ENCODE data around the gene SLC8A1. TPM values are rescaled to one million over a fixed set of nuclear protein-coding genes. Genes with fewer than 3 reads are reported as not detected.

SLC8A1 gene
- total and polyA plus RNA-seq, 7 experiments from 2014 or later: 0.95 to 22.8 (median 1.5) TPM; not detected in 2

- Mint-ChIP-seq H3K27me3 (peaks cover 0 to 4% (median 0%) of the 10 kb centered on the region in 5 donors), H3K9me3 (peaks cover 0 to 1% (median 0%) of the 10 kb centered on the region in 11 donors), H3K27ac (no peak overlapping the region), H3K4me1 (no peaks in the 10 kb centered on the region), H3K4me3 (no peak overlapping the region), H3K36me3 (no peaks in the 10 kb centered on the region)
- ChIA-PET CTCF (no interaction called here), POLR2A (no interaction called here)
- no peak overlapping the region for H3K4me3 ChIP-seq (ENCODE audit: low read length)
- no peaks in the 10 kb centered on the region for H3K4me1 ChIP-seq (ENCODE audit: control insufficient read depth in 2 of 2, insufficient read depth in 2 of 2, low read length in 2 of 2)
- DNase-seq (no peak), ATAC-seq (no peak)
- H3K27me3 ChIP-seq (ENCODE audit: control insufficient read depth in 2 of 2, insufficient read depth in 2 of 2, low read length in 2 of 2): no peaks in the 10 kb centered on the region
- intact Hi-C loops (cut with micrococcal nuclease): no loop called here
- no peaks in the 10 kb centered on the region for H3K36me3 ChIP-seq (ENCODE audit: control insufficient read depth in 2 of 3, insufficient read depth in 3 of 3, low read length in 3 of 3)
- H3K9me3 ChIP-seq (ENCODE audit: control insufficient read depth in 2 of 3, low read length in 3 of 3): no peaks in the 10 kb centered on the region
- no peak overlapping the region for H3K27ac ChIP-seq (ENCODE audit: low read depth, low read length)
Measured at GRCh38 chr2:40270372-40270771, 181.5 kb downstream of the SLC8A1 start.

- H3K4me3 Mint-ChIP-seq: no peak overlapping the region
- no peaks in the 10 kb centered on the region for H3K36me3 Mint-ChIP-seq
- Histone ChIP-seq H3K27me3 (ENCODE audit: control insufficient read depth in 2 of 2, insufficient read depth in 2 of 2, low read length in 2 of 2) (no peaks in the 10 kb centered on the region), H3K4me1 (ENCODE audit: control insufficient read depth in 2 of 2, insufficient read depth in 2 of 2, low read length in 2 of 2) (no peaks in the 10 kb centered on the region), H3K4me3 (ENCODE audit: low read length) (no peak overlapping the region), H3K9me3 (ENCODE audit: control insufficient read depth in 2 of 3, low read length in 3 of 3) (no peaks in the 10 kb centered on the region), H3K27ac (ENCODE audit: low read depth, low read length) (no peak overlapping the region), H3K36me3 (ENCODE audit: control insufficient read depth in 2 of 3, insufficient read depth in 3 of 3, low read length in 3 of 3) (no peaks in the 10 kb centered on the region)
- no peak for ATAC-seq
- DNase-seq: no peak
- no peaks in the 10 kb centered on the region for H3K4me1 Mint-ChIP-seq
- ChIA-PET CTCF (no interaction called here), POLR2A (no interaction called here)
- peaks cover 0 to 5% (median 0%) of the 10 kb centered on the region in 11 donors for H3K9me3 Mint-ChIP-seq
- H3K27ac Mint-ChIP-seq: no peak overlapping the region
- intact Hi-C loops (cut with micrococcal nuclease): no loop called here
- no peaks in the 10 kb centered on the region for H3K27me3 Mint-ChIP-seq
Measured at GRCh38 chr2:40268566-40268965, 183.3 kb downstream of the SLC8A1 start.

DNA sequence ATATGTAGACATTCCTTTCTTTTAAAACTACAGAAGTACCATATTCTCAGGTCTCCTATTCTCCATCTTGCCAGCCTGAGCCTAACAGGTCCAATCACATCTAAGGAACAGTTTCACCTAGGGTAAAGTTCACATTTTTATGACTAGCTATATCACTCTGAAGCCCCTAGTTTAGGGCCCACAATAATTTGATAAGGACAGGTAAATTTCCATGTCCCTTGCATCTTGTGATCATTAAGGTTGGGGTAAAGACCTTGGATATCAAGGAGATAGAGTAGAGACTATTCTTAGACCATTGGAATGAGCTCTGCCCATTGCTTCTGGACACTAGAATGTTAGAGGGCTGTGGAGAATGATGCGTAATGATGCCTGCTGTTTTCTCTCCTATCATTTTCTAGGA is 185.7 kb downstream of the SLC8A1 start:
- Mint-ChIP-seq H3K4me3 (no peak overlapping the region), H3K9me3 (peaks cover 0 to 7% (median 2%) of the 10 kb centered on the region in 11 donors), H3K27me3 (no peaks in the 10 kb centered on the region), H3K27ac (no peak overlapping the region), H3K36me3 (no peaks in the 10 kb centered on the region), H3K4me1 (no peaks in the 10 kb centered on the region)
- intact Hi-C loops (cut with micrococcal nuclease): no loop called here
- ChIA-PET POLR2A (interaction anchor here (1.2 kb wide), 1 partner anchor 8 kb away, joined by 3 read pairs; no protein-coding TSS in a partner anchor), CTCF (no interaction called here)
- Histone ChIP-seq H3K36me3 (ENCODE audit: control insufficient read depth in 2 of 3, insufficient read depth in 3 of 3, low read length in 3 of 3) (no peaks in the 10 kb centered on the region), H3K4me3 (ENCODE audit: low read length) (no peak overlapping the region), H3K9me3 (ENCODE audit: control insufficient read depth in 2 of 3, low read length in 3 of 3) (no peaks in the 10 kb centered on the region), H3K27ac (ENCODE audit: low read depth, low read length) (no peak overlapping the region), H3K27me3 (ENCODE audit: control insufficient read depth in 2 of 2, insufficient read depth in 2 of 2, low read length in 2 of 2) (no peaks in the 10 kb centered on the region), H3K4me1 (ENCODE audit: control insufficient read depth in 2 of 2, insufficient read depth in 2 of 2, low read length in 2 of 2) (no peaks in the 10 kb centered on the region)
- DNase-seq: no peak
- no peak for ATAC-seq

GRCh38 chr2:40265602-40266001 is 186.3 kb downstream of the SLC8A1 start:
- ChIA-PET POLR2A (interaction anchor here (1.2 kb wide), 1 partner anchor 8 kb away, joined by 3 read pairs; no protein-coding TSS in a partner anchor), CTCF (no interaction called here)
- Histone ChIP-seq H3K27me3 (ENCODE audit: control insufficient read depth in 2 of 2, insufficient read depth in 2 of 2, low read length in 2 of 2) (no peaks in the 10 kb centered on the region), H3K9me3 (ENCODE audit: control insufficient read depth in 2 of 3, low read length in 3 of 3) (no peaks in the 10 kb centered on the region), H3K4me1 (ENCODE audit: control insufficient read depth in 2 of 2, insufficient read depth in 2 of 2, low read length in 2 of 2) (no peaks in the 10 kb centered on the region), H3K4me3 (ENCODE audit: low read length) (no peak overlapping the region), H3K27ac (ENCODE audit: low read depth, low read length) (no peak overlapping the region), H3K36me3 (ENCODE audit: control insufficient read depth in 2 of 3, insufficient read depth in 3 of 3, low read length in 3 of 3) (no peaks in the 10 kb centered on the region)
- Mint-ChIP-seq H3K4me1 (no peaks in the 10 kb centered on the region), H3K4me3 (no peak overlapping the region), H3K36me3 (no peaks in the 10 kb centered on the region), H3K9me3 (peaks cover 0 to 8% (median 2%) of the 10 kb centered on the region in 11 donors), H3K27me3 (no peaks in the 10 kb centered on the region), H3K27ac (no peak overlapping the region)
- intact Hi-C loops (cut with micrococcal nuclease): no loop called here
- DNase-seq (no peak), ATAC-seq (no peak)

DNA sequence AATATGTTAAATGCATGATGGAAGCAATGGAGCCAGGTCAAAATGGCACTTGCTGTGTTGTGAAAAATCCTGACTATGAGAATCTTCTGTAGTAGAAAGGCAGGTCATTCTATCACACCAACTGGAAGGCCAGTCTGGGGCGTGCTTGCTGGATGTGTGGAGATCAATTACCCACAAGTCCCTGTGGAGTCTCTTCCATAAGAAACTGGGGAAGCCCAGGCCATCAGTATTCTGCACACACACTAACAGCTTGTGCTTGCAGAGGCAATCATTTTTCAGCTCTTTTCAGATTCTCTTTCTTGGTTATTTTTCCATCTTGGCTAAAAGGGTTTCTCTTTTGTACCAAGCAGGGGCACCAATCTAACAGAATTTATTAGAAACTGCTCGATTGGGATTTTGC is 190.8 kb downstream of the SLC8A1 start:
- Mint-ChIP-seq H3K27ac (no peak overlapping the region), H3K36me3 (no peaks in the 10 kb centered on the region), H3K4me1 (no peaks in the 10 kb centered on the region), H3K9me3 (peaks cover 0 to 8% (median 2%) of the 10 kb centered on the region in 11 donors), H3K4me3 (no peak overlapping the region), H3K27me3 (no peaks in the 10 kb centered on the region)
- Histone ChIP-seq H3K27me3 (ENCODE audit: control insufficient read depth in 2 of 2, insufficient read depth in 2 of 2, low read length in 2 of 2) (no peaks in the 10 kb centered on the region), H3K9me3 (ENCODE audit: control insufficient read depth in 2 of 3, low read length in 3 of 3) (no peaks in the 10 kb centered on the region), H3K4me3 (ENCODE audit: low read length) (no peak overlapping the region), H3K4me1 (ENCODE audit: control insufficient read depth in 2 of 2, insufficient read depth in 2 of 2, low read length in 2 of 2) (no peaks in the 10 kb centered on the region), H3K36me3 (ENCODE audit: control insufficient read depth in 2 of 3, insufficient read depth in 3 of 3, low read length in 3 of 3) (no peaks in the 10 kb centered on the region), H3K27ac (ENCODE audit: low read depth, low read length) (no peak overlapping the region)
- ChIA-PET CTCF (no interaction called here), POLR2A (no interaction called here)
- ATAC-seq: no peak
- DNase-seq: no peak
- intact Hi-C loops (cut with micrococcal nuclease): no loop called here

- Mint-ChIP-seq H3K4me1 (no peaks in the 10 kb centered on the region), H3K27me3 (no peaks in the 10 kb centered on the region), H3K9me3 (peaks cover 0 to 8% (median 2%) of the 10 kb centered on the region in 11 donors), H3K36me3 (no peaks in the 10 kb centered on the region), H3K4me3 (no peak overlapping the region), H3K27ac (no peak overlapping the region)
- DNase-seq (no peak), ATAC-seq (no peak)
- intact Hi-C loops (cut with micrococcal nuclease): no loop called here
- Histone ChIP-seq H3K4me1 (ENCODE audit: control insufficient read depth in 2 of 2, insufficient read depth in 2 of 2, low read length in 2 of 2) (no peaks in the 10 kb centered on the region), H3K9me3 (ENCODE audit: control insufficient read depth in 2 of 3, low read length in 3 of 3) (no peaks in the 10 kb centered on the region), H3K36me3 (ENCODE audit: control insufficient read depth in 2 of 3, insufficient read depth in 3 of 3, low read length in 3 of 3) (no peaks in the 10 kb centered on the region), H3K27ac (ENCODE audit: low read depth, low read length) (no peak overlapping the region), H3K27me3 (ENCODE audit: control insufficient read depth in 2 of 2, insufficient read depth in 2 of 2, low read length in 2 of 2) (no peaks in the 10 kb centered on the region), H3K4me3 (ENCODE audit: low read length) (no peak overlapping the region)
- ChIA-PET CTCF (no interaction called here), POLR2A (no interaction called here)
Measured at GRCh38 chr2:40260437-40260836, 191.5 kb downstream of the SLC8A1 start.

- no peak overlapping the region for H3K4me3 Mint-ChIP-seq
- H3K27me3 Mint-ChIP-seq: no peaks in the 10 kb centered on the region
- no peaks in the 10 kb centered on the region for H3K36me3 ChIP-seq (ENCODE audit: control insufficient read depth in 2 of 3, insufficient read depth in 3 of 3, low read length in 3 of 3)
- POLR2A ChIA-PET: no interaction called here
- intact Hi-C loops (cut with micrococcal nuclease): no loop called here
- CTCF ChIA-PET: no interaction called here
- H3K27me3 ChIP-seq (ENCODE audit: control insufficient read depth in 2 of 2, insufficient read depth in 2 of 2, low read length in 2 of 2): no peaks in the 10 kb centered on the region
- no peaks in the 10 kb centered on the region for H3K9me3 ChIP-seq (ENCODE audit: control insufficient read depth in 2 of 3, low read length in 3 of 3)
- H3K27ac ChIP-seq (ENCODE audit: low read depth, low read length): no peak overlapping the region
- H3K27ac Mint-ChIP-seq: no peak overlapping the region
- peaks cover 0 to 7% (median 2%) of the 10 kb centered on the region in 11 donors for H3K9me3 Mint-ChIP-seq
- no peaks in the 10 kb centered on the region for H3K36me3 Mint-ChIP-seq
- DNase-seq: no peak
- no peak for ATAC-seq
- no peaks in the 10 kb centered on the region for H3K4me1 ChIP-seq (ENCODE audit: control insufficient read depth in 2 of 2, insufficient read depth in 2 of 2, low read length in 2 of 2)
- no peak overlapping the region for H3K4me3 ChIP-seq (ENCODE audit: low read length)
- H3K4me1 Mint-ChIP-seq: no peaks in the 10 kb centered on the region
Measured at GRCh38 chr2:40259900-40260299, 192.0 kb downstream of the SLC8A1 start.

All from naive thymus-derived CD4-positive, alpha-beta T cell (primary cell).